Fibroblast of lung (primary cell): ENCODE results near the gene ARHGEF33.

Source experiments
- CTCF ChIP-seq, 2 donors: IDR thresholded peaks in 1 of 2; conservative IDR thresholded peaks in 1 of 2; 1 replicate in 1 of 2; 2 replicates in 1 of 2; pipeline ENCODE4 v1.5.1; 2011 to 2012; ENCODE audit warnings: low read length in 2 of 2, control low read depth in 1 of 2, inconsistent platforms in 1 of 2, low read depth in 1 of 2, mild to moderate bottlenecking in 1 of 2
- EZH2 ChIP-seq: IDR thresholded peaks from 2 replicates; pipeline ENCODE4 v1.5.1; 2012; ENCODE audit warnings: low read length, control low read depth, mild to moderate bottlenecking; ENCODE audit errors: missing control alignments

DNA sequence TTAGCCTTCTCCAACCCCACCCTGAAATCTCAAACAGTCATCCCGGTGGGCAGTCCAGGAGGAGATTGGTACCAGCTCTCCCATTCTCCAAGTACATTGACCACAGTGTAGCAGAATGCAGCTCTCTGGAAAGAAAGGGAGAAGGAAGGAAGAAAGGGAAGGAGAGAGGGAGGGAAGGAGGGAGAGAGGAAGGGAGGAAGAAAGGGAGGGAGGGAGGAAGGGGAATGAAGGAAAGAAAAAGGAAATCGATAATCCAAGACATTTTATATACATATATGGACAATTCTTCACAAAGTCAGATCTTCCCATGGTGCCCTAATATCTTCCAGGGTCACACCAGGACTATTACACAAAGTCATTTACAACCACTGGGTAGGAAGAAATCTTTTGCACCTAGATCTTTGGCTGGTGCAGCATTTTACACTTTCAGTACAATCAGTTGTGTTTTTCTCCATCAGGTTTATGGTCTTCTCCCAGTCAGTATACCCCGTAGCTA, 58.8 kb downstream of the ARHGEF33 start:
- TF ChIP-seq CTCF (conservative IDR thresholded peaks at IDR 0.05 in 1 of 2, IDR thresholded peaks at IDR 0.05 in 1 of 2; ENCODE audit: low read depth in 1 of 2, low read length in 2 of 2) = no peak
- no peak for TF ChIP-seq EZH2
